ENCODE measurements around the gene ZNRF1. TPM values are rescaled to one million over a fixed set of nuclear protein-coding genes. Genes with fewer than 3 reads are reported as not detected.

The ZNRF1 gene
- total RNA-seq, 1 experiment from 2014 or later = 52.3 TPM

GRCh38 chr16:74984194-74984528 lies 14.7 kb upstream of the ZNRF1 start:
- DNase-seq (ENCODE audit: low read depth, low spot score) (no peak), ATAC-seq (no peak)
- Histone ChIP-seq H3K9me3 (ENCODE audit: control insufficient read depth, insufficient read depth, low read depth, low read length) (no peaks in the 10 kb centered on the region), H3K27ac (ENCODE audit: low read length) (peak overlapping the region; percentile 79; the same call in 1 of the 2 replicates), H3K4me1 (ENCODE audit: control insufficient read depth, insufficient read depth, low read length) (no peaks in the 10 kb centered on the region), H3K4me3 (ENCODE audit: low read depth in 2 of 2, low read length in 2 of 2) (peak overlapping the region; percentile 88 to 93), H3K27me3 (ENCODE audit: control insufficient read depth, insufficient read depth, low read length) (no peaks in the 10 kb centered on the region), H3K36me3 (ENCODE audit: control insufficient read depth, insufficient read depth, low read length) (no peaks in the 10 kb centered on the region; the same call in 1 of the 2 replicates)
- intact Hi-C loops (cut with micrococcal nuclease; ENCODE audit: unreplicated experiment) = no loop called here
- in situ Hi-C loops (cut with HindIII; ENCODE audit: low pct_unique_long_range_greater_than_20kb, low sequenced_read_pairs) = no loop called here
- ChIA-PET POLR2A (interaction anchor here (0.5 kb wide), 1 partner anchor 317 kb away, joined by 17 read pairs; the partner anchor contains the start of gene RFWD3), CTCF (interaction anchor here (1.2 kb wide), 2 partner anchors 14 to 127 kb away, joined by 3 to 5 read pairs; no protein-coding TSS in a partner anchor)
- TF ChIP-seq SIN3A (IDR thresholded peaks at IDR 0.05; ENCODE audit: borderline replicate concordance, insufficient read depth, low read depth, low read length) = no peak
- TF ChIP-seq POLR2AphosphoS5 (IDR thresholded peaks at IDR 0.05; ENCODE audit: low read depth, low read length) = no peak
- no peak for TF ChIP-seq TCF7L2 (IDR thresholded peaks at IDR 0.05; ENCODE audit: low read depth, low read length)
- TF ChIP-seq REST (IDR thresholded peaks at IDR 0.05; ENCODE audit: insufficient read depth in 1 of 2, low read depth in 2 of 2, low read length in 1 of 2) = no peak
- no peak for TF ChIP-seq CTCF (IDR thresholded peaks at IDR 0.05)
- no TSS peak for BruUV-seq (replicated peaks)

- Histone ChIP-seq H3K9me3 (ENCODE audit: control insufficient read depth, insufficient read depth, low read depth, low read length) (no peaks in the 10 kb centered on the region), H3K27me3 (ENCODE audit: control insufficient read depth, insufficient read depth, low read length) (no peaks in the 10 kb centered on the region), H3K36me3 (ENCODE audit: control insufficient read depth, insufficient read depth, low read length) (no peaks in the 10 kb centered on the region; the same call in 1 of the 2 replicates), H3K4me3 (ENCODE audit: low read depth in 2 of 2, low read length in 2 of 2) (peak within 1 kb of the TSS; percentile 88 to 93), H3K4me1 (ENCODE audit: control insufficient read depth, insufficient read depth, low read length) (no peaks in the 10 kb centered on the region), H3K27ac (ENCODE audit: low read length) (peak within 1 kb of the TSS; percentile 79)
- ATAC-seq (peak; percentile 100), DNase-seq (ENCODE audit: low read depth, low spot score) (peak; percentile 94)
- intact Hi-C loops (cut with micrococcal nuclease; ENCODE audit: unreplicated experiment) = no loop called here
- in situ Hi-C loops (cut with HindIII; ENCODE audit: low pct_unique_long_range_greater_than_20kb, low sequenced_read_pairs) = no loop called here
- no peak for TF ChIP-seq CTCF (IDR thresholded peaks at IDR 0.05)
- no peak for TF ChIP-seq SIN3A (IDR thresholded peaks at IDR 0.05; ENCODE audit: borderline replicate concordance, insufficient read depth, low read depth, low read length)
- TF ChIP-seq TCF7L2 (IDR thresholded peaks at IDR 0.05; ENCODE audit: low read depth, low read length) = no peak
- no peak for TF ChIP-seq POLR2AphosphoS5 (IDR thresholded peaks at IDR 0.05; ENCODE audit: low read depth, low read length)
- no peak for TF ChIP-seq REST (IDR thresholded peaks at IDR 0.05; ENCODE audit: insufficient read depth in 1 of 2, low read depth in 2 of 2, low read length in 1 of 2)
- BruUV-seq (replicated peaks) = TSS peak; percentile 92
- CTCF ChIA-PET = interaction anchor here (0.5 to 1.2 kb wide), 7 partner anchors 12 to 257 kb away, joined by 3 to 17 read pairs (median 3); no protein-coding TSS in a partner anchor
- POLR2A ChIA-PET = interaction anchor here (0.5 to 0.7 kb wide), 3 partner anchors 318 to 356 kb away, joined by 3 to 17 read pairs (median 5); partner anchors contain the start of gene RFWD3
Observed at GRCh38 chr16:74984529-74985296, 14.1 kb upstream of the ZNRF1 start, which contains the start of gene WDR59. Gene WDR59, minus strand, starts transcription at chr16:74985123. Its CDS starts 106 bp downstream, at chr16:74985017.
